ENCODE measurements around the gene KCNE4.

- no peak for TF ChIP-seq CTCF (conservative IDR thresholded peaks at IDR 0.05 in 1 of 2, IDR thresholded peaks at IDR 0.05 in 1 of 2; ENCODE audit: low read depth in 1 of 2, low read length in 2 of 2)
- TF ChIP-seq EZH2 (IDR thresholded peaks at IDR 0.05; ENCODE audit: low read length, missing control alignments), result no peak
Measured at GRCh38 chr2:223086370-223086981, 34.5 kb downstream of the KCNE4 start.

All from fibroblast of lung (primary cell).